GM12878 (cell line): Measurements from ENCODE around the gene PRR5. TPM values are rescaled to one million over a fixed set of nuclear protein-coding genes. Genes with fewer than 3 reads are reported as not detected.
"Not testable (repeated sequence)": the region's sequence is repeated elsewhere in the genome, so short reads cannot be mapped to it uniquely, and the experiment has no call there.

Experiments
- ATAC-seq: fragments of 200-7000 bp; cut with Tn5 transposase; 3 replicates; pipeline ENCODE4 v1.9.1; 2020; ENCODE audit warnings: mild to moderate bottlenecking, moderate library complexity
- BruUV-seq: library from RNA; stranded (reverse); fragments of 400-500 nt; replicated peaks from 2 replicates; lab custom pipeline; 2021; lab: Mats Ljungman, UMichigan
- CTCF ChIA-PET: fragments of 300-600 bp; sonication (Branson Sonifier 250); formaldehyde crosslinking; extraction: SDS; loops from one replicate; lab custom pipeline; 2021; ENCODE audit warnings: inconsistent platforms; lab: Yijun Ruan, JAX
- POLR2A ChIA-PET: fragments of 350-600 bp; formaldehyde crosslinking; extraction: SDS; loops from one replicate; lab custom pipeline; 2021; ENCODE audit warnings: inconsistent platforms; lab: Charles Lee
- RAD21 ChIA-PET: fragments of 300-600 bp; sonication (Branson Sonifier 250); formaldehyde crosslinking; loops from one replicate; lab custom pipeline; 2023; ENCODE audit warnings: antibody characterized with exemption; ENCODE audit not compliant: unreplicated experiment; lab: Charles Lee
- SMC1A ChIA-PET: fragments of 300-600 bp; sonication (Branson Sonifier 250); formaldehyde crosslinking; loops from one replicate; lab custom pipeline; 2023; ENCODE audit not compliant: unreplicated experiment, uncharacterized antibody; lab: Charles Lee
- DNase-seq: peaks from one replicate; pipeline ENCODE4 v3.0.0-alpha.2; 2011; ENCODE audit warnings: low read depth, low spot score
- FAIRE-seq: peaks from 3 replicates; lab custom pipeline; 2011; peaks lifted over from hg19 to GRCh38; lab: Jason Lieb, UNC
- H2AFZ ChIP-seq: 2 replicates; pipeline ENCODE4 v1.6.0; 2011; ENCODE audit warnings: low read depth, low read length, control low read depth; ENCODE audit not compliant: control insufficient read depth
- H3K27ac ChIP-seq: 2 replicates; pipeline ENCODE4 v1.5.1; 2011; ENCODE audit warnings: control low read depth; ENCODE audit not compliant: control insufficient read depth, insufficient read depth
- H3K27me3 ChIP-seq, 2 experiments: replicated peaks in 1 of 2; 2 replicates each; pipeline versions ENCODE4 v1.6.0 to v1.6.1; 2011; ENCODE audit warnings: low read length in 1 of 2; ENCODE audit not compliant: control insufficient read depth in 2 of 2, insufficient read depth in 2 of 2
- H3K36me3 ChIP-seq, 2 experiments: 2 replicates each; pipeline ENCODE4 v1.5.1; 2011; ENCODE audit warnings: low read length in 1 of 2; ENCODE audit not compliant: control insufficient read depth in 2 of 2, insufficient read depth in 2 of 2
- H3K4me1 ChIP-seq: 2 replicates; pipeline ENCODE4 v1.6.1; 2011; ENCODE audit warnings: mild to moderate bottlenecking, low read length, moderate library complexity, mixed read lengths; ENCODE audit not compliant: control insufficient read depth, insufficient read depth
- H3K4me2 ChIP-seq: 2 replicates; pipeline ENCODE4 v1.6.0; 2011; ENCODE audit warnings: control low read depth; ENCODE audit not compliant: control insufficient read depth, insufficient read depth
- H3K4me3 ChIP-seq: fragments of 200-600 bp; sonication (generic); 2 replicates; pipeline ENCODE4 v1.5.1; 2016
- H3K79me2 ChIP-seq: 2 replicates; pipeline ENCODE4 v1.6.0; 2011; ENCODE audit warnings: low read length; ENCODE audit not compliant: control insufficient read depth, insufficient read depth
- H3K9ac ChIP-seq: 2 replicates; pipeline ENCODE4 v1.8.0; 2011; ENCODE audit warnings: low read length, control low read depth, mixed read lengths; ENCODE audit not compliant: control insufficient read depth, insufficient read depth
- H3K9me3 ChIP-seq: replicated peaks from 3 replicates; pipeline ENCODE4 v1.5.1; 2011; ENCODE audit warnings: mild to moderate bottlenecking, low read length; ENCODE audit not compliant: control insufficient read depth, insufficient read depth
- H4K20me1 ChIP-seq: 2 replicates; pipeline ENCODE4 v1.6.0; 2011; ENCODE audit not compliant: control insufficient read depth, insufficient read depth
- YBX1 ChIP-seq: fragments of 450-650 bp; IDR thresholded peaks from 2 replicates; pipeline ENCODE4 v1.6.1; 2016; ENCODE audit warnings: antibody characterized with exemption
- WGBS: methylation state at CpG from one replicate; pipeline ENCODE4 v1.1.6; 2016; ENCODE audit warnings: low lambda C conversion rate; ENCODE audit not compliant: insufficient replicate concordance, insufficient coverage; ENCODE audit errors: missing lambda C conversion rate; 5-methylcytosine and 5-hydroxymethylcytosine counted together
- in situ Hi-C: fragments of 300-500 bp; cut with MboI; formaldehyde crosslinking; loops from 9 replicates; pipeline ENCODE4 v1.14.3; 2018; ENCODE audit warnings: mixed read lengths
- intact Hi-C: fragments of 100-400 bp; cut with micrococcal nuclease; formaldehyde crosslinking; loops from one replicate; pipeline ENCODE4 v1.14.2; 2022; ENCODE audit not compliant: unreplicated experiment
- polyA plus RNA-seq, 11 experiments: library from polyadenylated mRNA; depleted of rRNA in 4 of 11; unstranded in 6 of 11; stranded (reverse) in 5 of 11; fragments of >200 nt; fragmentation: Nextera tagmentation in 4 of 11; fragmentation: Illumina TruSeq in 1 of 11; extraction: Ambion mirVana in 4 of 11; extraction: Trizol in 1 of 11; gene quantifications; 1 replicate in 1 of 11; 2 replicates in 10 of 11; pipeline versions ENCODE4 v1.2.1 to v1.2.3, GENCODE V29; 2011 to 2016; ENCODE audit warnings: inconsistent platforms in 2 of 11, missing spikeins in 2 of 11, low read depth in 1 of 11
- total RNA-seq, 4 experiments: library from RNA; depleted of rRNA in 3 of 4; stranded (reverse); fragments of >200 nt in 3 of 4; fragmentation: Illumina TruSeq in 1 of 4; extraction: Trizol in 1 of 4; gene quantifications; 2 replicates each; pipeline versions ENCODE4 v1.2.1 to v1.2.3, GENCODE V29; 2013 to 2021

PRR5 gene
- total and polyA plus RNA-seq, 10 of the 15 experiments (the other 5 are each of a cell fraction or from before 2014, with no cell fraction given) = 0.03 to 9.4 (median 1.5) TPM

GRCh38 chr22:44745853-44746789 is 44.1 kb downstream of the PRR5 start:
- 15% methylated on average over 13 of the region's 13 CpGs for WGBS
- H4K20me1 ChIP-seq = no peaks in the 10 kb centered on the region
- H3K79me2 ChIP-seq = no peaks in the 10 kb centered on the region
- H3K9me3 ChIP-seq = no peaks in the 10 kb centered on the region
- no peak overlapping the region for H3K4me2 ChIP-seq
- H3K27ac ChIP-seq = no peak overlapping the region
- BruUV-seq = no TSS peak
- in situ Hi-C loops = no loop called here
- no peak overlapping the region for H2AFZ ChIP-seq
- H3K4me3 ChIP-seq = no peak overlapping the region
- H3K4me1 ChIP-seq = no peaks in the 10 kb centered on the region
- no peak for ATAC-seq
- SMC1A ChIA-PET = no interaction called here
- no peaks in the 10 kb centered on the region for H3K36me3 ChIP-seq
- RAD21 ChIA-PET = no interaction called here
- POLR2A ChIA-PET = no interaction called here
- no peak for DNase-seq
- intact Hi-C loops = no loop called here
- TF ChIP-seq YBX1 = no peak
- no peak overlapping the region for H3K9ac ChIP-seq
- 0 out of 4 replicates have a peak, but pooled peaks cover 0 to 4% of the 10 kb centered on the region in 2 experiments for H3K27me3 ChIP-seq
- no peak for FAIRE-seq
- CTCF ChIA-PET = interaction anchor here (0.6 to 1.8 kb wide), 2 partner anchors 48 to 61 kb away, joined by 3 read pairs; no protein-coding TSS in a partner anchor

GRCh38 chr22:44747784-44748127 is 45.8 kb downstream of the PRR5 start:
- POLR2A ChIA-PET, H3K27me3 ChIP-seq, in situ Hi-C loops, H3K4me1 ChIP-seq, H2AFZ ChIP-seq, intact Hi-C loops, FAIRE-seq, ATAC-seq, H3K4me2 ChIP-seq, H3K36me3 ChIP-seq, H3K4me3 ChIP-seq, H3K9ac ChIP-seq, DNase-seq, BruUV-seq, H3K27ac ChIP-seq, SMC1A ChIA-PET, H3K79me2 ChIP-seq, RAD21 ChIA-PET, H3K9me3 ChIP-seq, H4K20me1 ChIP-seq: not testable (repeated sequence)
- CTCF ChIA-PET = interaction anchor here (1.8 kb wide), 1 partner anchor 63 kb away, joined by 3 read pairs; no protein-coding TSS in a partner anchor
- 21% methylated on average over 4 of the region's 4 CpGs for WGBS
